Fibroblast of skin of back (primary cell): ENCODE results near the gene ACAD10.
A peak's percentile ranks its signal among the peaks of the same experiment; 100 is the strongest.
"Not testable (repeated sequence)": the region's sequence is repeated elsewhere in the genome, so short reads cannot be mapped to it uniquely, and the experiment has no call there.

Experiments used
- DNase-seq: peaks from one replicate; pipeline ENCODE4 v3.0.0-alpha.2; 2013

The ACAD10 gene

DNA sequence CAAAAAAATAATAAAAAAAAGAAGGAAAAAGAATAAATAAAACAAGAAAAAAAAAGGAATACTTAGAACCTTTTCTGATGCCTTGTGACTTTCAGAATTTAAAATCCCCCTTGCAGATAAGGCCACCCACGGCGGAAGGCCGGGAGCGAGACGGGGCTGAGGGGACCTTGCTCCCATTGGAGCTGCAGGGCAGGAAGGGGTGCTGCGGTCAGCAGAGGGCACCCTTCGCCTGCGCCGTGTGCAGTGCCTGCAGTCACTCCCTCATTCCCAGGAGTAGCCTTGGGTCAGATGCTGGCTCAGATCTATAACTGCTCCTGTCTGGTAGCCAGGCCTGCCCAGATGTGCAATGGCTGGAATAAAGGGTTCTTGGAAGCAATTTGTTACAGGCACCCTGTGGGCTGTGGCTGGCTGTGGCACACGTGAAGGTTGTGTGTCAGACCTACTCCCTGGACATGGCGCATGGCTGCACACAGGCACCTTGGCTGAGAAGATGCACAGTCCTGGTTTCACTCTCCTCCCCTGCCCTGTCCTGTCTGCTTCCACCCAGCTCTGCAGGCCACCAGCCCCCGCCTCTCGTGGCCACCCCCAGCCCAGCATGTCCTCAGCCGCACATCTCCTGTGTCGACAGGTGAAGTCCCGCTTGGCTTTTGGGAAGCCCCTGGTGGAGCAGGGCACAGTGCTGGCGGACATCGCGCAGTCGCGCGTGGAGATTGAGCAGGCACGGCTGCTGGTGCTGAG is 67.5 kb downstream of the ACAD10 start:
- DNase-seq = peak; percentile 31

GRCh38 chr12:111754671-111755070 is 68.8 kb downstream of the ACAD10 start:
- DNase-seq = no peak

GRCh38 chr12:111756196-111756595 is 70.3 kb downstream of the ACAD10 start:
- DNase-seq = no peak

GRCh38 chr12:111756681-111757080 is 70.8 kb downstream of the ACAD10 start:
- no peak for DNase-seq

DNA sequence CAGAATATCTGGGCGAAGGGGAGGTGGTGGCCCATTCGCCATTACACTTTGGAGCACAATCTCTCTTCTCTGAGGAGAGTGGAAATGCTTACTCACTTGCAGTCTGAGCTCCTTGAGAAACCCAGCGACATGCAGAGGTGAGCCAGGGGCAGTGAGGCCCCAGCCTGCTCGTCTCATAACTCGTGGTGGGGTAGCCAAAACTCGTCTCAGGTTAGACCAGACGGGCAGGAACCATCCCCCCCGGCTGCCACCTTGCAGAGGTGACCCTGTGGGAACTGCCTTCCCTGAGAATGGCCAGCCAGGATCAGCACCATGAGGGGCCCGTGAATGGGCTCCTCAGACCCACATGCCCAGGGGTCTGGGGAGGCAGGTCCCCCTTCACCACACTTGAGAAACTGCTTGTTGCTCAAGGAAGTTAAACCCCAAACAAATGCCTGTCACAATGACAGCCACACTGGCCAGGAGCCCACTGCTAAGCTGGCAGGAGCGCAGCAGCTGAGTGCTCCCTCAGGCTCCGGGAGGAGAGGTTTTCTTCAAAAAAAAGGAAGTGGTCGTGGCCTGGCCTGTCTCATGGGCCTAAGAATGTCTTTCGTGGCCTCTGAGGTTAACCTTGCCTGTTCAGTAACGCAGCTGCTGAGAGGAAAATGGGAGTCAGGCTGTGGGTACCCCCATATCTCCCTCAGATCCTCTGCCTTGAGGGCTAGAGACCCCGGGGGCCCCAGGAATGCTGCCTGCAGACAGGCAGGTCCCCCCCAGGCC is 71.7 kb downstream of the ACAD10 start:
- peak; percentile 13 for DNase-seq

DNA sequence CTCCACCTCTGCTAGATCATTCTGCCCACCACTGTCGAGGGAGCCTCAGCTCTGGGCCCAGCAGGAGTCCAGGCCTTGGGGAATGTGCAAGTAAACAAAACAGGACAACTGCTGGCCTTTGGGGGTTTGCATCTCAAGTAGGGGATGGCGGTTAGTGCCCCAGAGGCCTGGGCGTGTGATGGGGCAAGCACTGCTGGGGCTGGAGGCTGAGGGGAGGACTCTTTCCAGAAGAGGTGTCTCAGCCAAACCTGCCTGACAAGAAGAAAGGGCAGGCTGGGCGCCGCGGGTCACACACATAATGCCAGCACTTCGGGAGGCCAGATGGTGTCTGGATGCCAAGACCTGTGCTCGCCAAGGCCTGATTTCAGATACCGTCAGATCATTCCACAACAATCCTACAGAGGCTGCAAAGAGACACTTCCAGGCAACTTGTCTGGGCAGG is 72.3 kb downstream of the ACAD10 start:
- no peak for DNase-seq

DNA sequence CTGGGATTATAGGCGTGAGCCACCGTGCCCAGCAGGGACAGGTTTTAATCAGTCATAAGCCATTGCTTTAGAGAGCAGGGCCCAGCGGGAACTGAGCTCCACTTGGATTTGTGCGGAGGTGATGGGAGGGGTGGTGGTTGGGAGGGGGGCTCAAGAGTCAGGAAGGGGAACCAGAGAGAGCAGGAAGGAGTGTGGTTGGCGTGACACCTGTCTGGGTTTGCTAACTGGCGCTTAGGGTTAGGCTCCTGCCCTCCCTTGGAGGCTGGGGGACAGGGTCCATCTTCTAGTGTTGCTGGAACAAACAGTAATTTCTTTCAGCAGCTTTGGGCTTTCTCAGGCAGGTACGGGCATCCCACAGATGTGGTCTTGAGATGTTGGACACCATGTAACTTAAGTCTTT is 73.4 kb downstream of the ACAD10 start:
- DNase-seq = no peak

- DNase-seq = no peak
Observed at GRCh38 chr12:111759991-111760390, 74.1 kb downstream of the ACAD10 start.

DNA sequence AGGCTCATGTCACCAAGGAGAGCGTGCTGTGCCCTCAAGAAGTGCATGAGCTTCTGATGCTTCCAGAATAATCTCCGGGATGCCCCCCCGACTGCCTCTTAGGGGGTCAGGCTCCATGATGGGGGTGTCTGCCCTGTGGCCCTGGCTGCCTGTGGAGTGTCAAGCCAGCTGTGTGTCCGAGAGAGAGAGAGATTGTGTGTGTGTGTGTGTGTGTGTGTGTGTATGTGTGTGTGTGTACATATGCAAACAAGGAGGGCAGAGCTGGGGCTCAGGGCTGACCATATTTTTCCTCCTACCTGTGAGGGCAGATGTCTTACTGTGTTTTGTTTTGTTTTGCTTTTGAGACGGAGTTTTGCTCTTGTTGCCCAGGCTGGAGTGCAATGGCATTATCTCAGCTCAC is 75.2 kb downstream of the ACAD10 start:
- DNase-seq = no peak

- no peak for DNase-seq
Observed at GRCh38 chr12:111761706-111762105, 75.9 kb downstream of the ACAD10 start.

GRCh38 chr12:111763552-111763951 is 77.7 kb downstream of the ACAD10 start:
- DNase-seq = not testable (repeated sequence)

- no peak for DNase-seq
Observed at GRCh38 chr12:111764120-111764821, 78.4 kb downstream of the ACAD10 start.

DNA sequence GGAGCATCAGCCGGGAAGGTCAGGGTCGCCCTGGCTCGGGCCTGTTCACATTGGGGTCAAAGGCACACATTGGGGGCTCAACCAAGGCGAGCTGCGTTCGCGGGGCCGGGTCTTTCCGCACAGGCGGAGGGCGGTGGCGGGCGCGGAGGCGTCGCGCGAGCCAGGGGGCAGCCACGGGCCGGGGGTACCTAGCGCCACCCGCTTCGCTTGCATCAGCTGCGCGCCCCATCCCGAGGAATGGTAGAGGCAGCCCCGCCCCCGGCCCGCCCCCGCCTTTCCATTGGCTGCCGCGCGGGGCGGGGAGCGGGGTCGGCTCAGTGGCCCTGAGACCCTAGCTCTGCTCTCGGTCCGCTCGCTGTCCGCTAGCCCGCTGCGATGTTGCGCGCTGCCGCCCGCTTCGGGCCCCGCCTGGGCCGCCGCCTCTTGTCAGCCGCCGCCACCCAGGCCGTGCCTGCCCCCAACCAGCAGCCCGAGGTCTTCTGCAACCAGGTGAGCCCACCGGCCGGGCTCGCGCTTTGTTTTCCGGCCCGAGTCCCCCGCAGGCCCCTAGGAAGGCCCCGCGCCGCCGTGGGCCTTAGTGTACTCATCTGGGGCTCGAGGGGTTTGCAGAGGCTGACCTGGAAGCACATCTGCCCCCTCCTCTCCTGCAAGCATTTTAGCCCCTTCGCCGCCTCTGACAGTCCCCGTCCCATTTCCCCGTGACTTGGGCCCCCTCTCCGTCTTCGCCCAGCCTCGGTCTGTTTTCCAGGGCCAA is 80.9 kb downstream of the ACAD10 start, which contains the start of gene ALDH2:
Gene ALDH2, plus strand, starts transcription at position 326 of the 754 bp plus-strand sequence. Its CDS starts 50 bp downstream, at position 376.
- DNase-seq = peak; percentile 76

DNA sequence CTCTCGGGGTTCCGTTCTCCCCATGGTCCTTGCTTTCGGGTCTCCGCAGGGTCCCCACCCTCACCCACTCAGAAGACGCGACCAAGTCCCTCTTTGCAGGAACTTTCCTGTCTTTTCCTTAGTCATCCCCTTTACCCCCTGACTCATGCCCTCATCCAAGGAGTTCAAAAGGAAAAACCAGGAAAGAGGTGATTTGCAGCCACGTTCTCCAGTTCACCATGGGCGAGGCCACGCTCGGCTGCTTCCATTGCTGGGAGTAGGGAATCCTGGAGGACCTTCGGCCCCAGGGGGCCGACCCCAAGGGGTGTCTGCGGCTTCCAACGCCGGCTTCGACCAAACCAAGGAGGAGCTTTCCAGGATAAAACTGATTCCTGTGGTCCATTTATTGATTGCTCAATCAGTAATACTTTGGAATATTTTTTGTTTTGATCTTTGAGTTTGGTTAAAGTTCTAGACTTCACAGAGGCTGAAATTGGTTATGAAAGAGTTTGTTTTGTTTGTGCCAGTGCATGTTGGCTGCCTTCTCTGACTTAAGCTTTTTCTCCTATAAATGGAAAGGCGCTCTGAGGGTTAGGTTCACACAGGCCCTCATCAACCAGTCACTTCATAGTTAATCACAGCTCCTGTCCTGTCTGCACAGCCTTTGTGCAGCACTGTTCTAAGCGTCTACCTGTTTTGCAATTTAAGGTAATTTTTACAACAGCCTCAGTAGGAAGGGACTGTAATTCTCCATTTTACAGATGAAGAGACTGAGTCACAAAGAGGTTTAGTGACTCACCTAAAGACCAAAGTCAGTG is 81.7 kb downstream of the ACAD10 start:
- peak; percentile 32 for DNase-seq

- DNase-seq = no peak
Observed at GRCh38 chr12:111768159-111768895, 82.5 kb downstream of the ACAD10 start.

DNA sequence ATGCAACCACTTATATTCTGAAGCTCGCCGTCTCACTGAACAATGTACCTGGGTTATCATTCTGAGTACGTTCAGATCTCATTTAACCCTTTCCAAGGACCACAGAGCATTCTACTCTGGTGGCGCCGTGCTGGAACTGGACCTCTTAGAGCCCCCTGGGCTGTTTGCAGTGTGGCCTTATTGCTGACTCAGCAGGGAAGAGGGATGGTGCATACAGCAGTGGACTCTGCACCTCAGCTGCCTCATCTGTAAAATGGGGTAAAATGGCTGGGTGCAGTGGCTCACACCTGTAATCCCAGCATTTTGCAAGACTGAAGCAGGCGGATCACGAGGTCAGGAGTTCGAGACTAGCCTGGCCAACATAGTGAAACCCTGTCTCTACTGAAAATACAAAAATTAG is 83.7 kb downstream of the ACAD10 start:
- no peak for DNase-seq

GRCh38 chr12:111773801-111774551 is 88.1 kb downstream of the ACAD10 start:
- DNase-seq = peak; percentile 49

GRCh38 chr12:111775205-111776193 is 89.6 kb downstream of the ACAD10 start:
- DNase-seq = peak; percentile 32

DNA sequence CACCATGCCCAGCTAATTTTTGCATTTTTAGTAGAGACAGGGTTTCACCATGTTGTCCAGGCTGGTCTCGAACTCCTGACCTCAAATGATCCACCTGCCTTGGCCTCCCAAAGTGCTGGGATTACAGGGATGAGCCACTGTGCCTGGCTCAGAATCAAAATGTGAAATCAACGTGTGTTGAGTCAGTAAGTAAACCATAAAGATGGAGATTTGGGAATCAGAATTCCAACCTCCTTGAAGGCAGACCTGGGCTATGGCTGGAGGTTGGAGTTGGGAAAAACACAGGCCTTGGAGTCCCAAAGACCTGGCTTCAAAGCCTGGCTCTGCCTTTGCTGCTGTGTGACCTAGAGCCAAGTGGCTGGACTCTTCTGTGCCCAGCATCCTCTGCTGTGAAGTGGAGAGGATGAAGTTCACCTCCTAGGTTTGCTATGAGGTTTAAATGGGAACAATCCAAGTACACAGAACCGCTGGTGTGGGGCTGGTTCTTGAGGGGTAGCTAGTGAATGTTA is 91.0 kb downstream of the ACAD10 start:
- DNase-seq = no peak
